NCI-H69 (cell line): ENCODE data around the gene IL1B.
"Not testable (repeated sequence)": the region's sequence is repeated elsewhere in the genome, so short reads cannot be mapped to it uniquely, and the experiment has no call there.

Source experiments
- DNase-seq: peaks from one replicate; lab custom pipeline; 2025; lab: John Stamatoyannopoulos, UW

IL1B gene

GRCh38 chr2:112849956-112850355 lies 13.4 kb upstream of the IL1B start:
- no peak for DNase-seq

GRCh38 chr2:112848833-112849232 lies 12.3 kb upstream of the IL1B start:
- peak; percentile 15 for DNase-seq

- DNase-seq: no peak
These were observed 9.5 kb upstream of the IL1B start for GRCh38 chr2:112846031-112846430.

- DNase-seq: no peak
These were observed 7.3 kb upstream of the IL1B start for GRCh38 chr2:112843836-112844235.

GRCh38 chr2:112843288-112843687 lies 6.7 kb upstream of the IL1B start:
- DNase-seq: no peak

GRCh38 chr2:112841295-112842044 lies 4.9 kb upstream of the IL1B start:
- DNase-seq: no peak

- DNase-seq: no peak
These were observed 3.5 kb upstream of the IL1B start for GRCh38 chr2:112840068-112840445.

- DNase-seq: no peak
These were observed 3.0 kb upstream of the IL1B start for GRCh38 chr2:112839407-112840067.

GRCh38 chr2:112836163-112836560 lies 417 bp downstream of the IL1B start:
- no peak for DNase-seq

- DNase-seq: no peak
These were observed 930 bp downstream of the IL1B start for GRCh38 chr2:112835536-112836162.

GRCh38 chr2:112835061-112835501 lies 1.5 kb downstream of the IL1B start:
- DNase-seq: no peak

- no peak for DNase-seq
These were observed 2.1 kb downstream of the IL1B start for GRCh38 chr2:112834396-112835037.

GRCh38 chr2:112833976-112834375 lies 2.6 kb downstream of the IL1B start:
- no peak for DNase-seq

GRCh38 chr2:112833639-112833931 lies 3.0 kb downstream of the IL1B start:
- DNase-seq: not testable (repeated sequence)

GRCh38 chr2:112832841-112833638 lies 3.5 kb downstream of the IL1B start:
- DNase-seq: no peak

GRCh38 chr2:112831946-112832840 lies 4.4 kb downstream of the IL1B start:
- DNase-seq: peak; percentile 2

- DNase-seq: no peak
These were observed 5.1 kb downstream of the IL1B start for GRCh38 chr2:112831513-112831845.

- no peak for DNase-seq
These were observed 5.7 kb downstream of the IL1B start for GRCh38 chr2:112830682-112831512.

GRCh38 chr2:112829961-112830681 lies 6.5 kb downstream of the IL1B start:
- no peak for DNase-seq
